Neural cell (in vitro differentiated cells): ENCODE results near the gene CDH7. TPM values are rescaled to one million over a fixed set of nuclear protein-coding genes. Genes with fewer than 3 reads are reported as not detected.

Experiments
- H2AFZ ChIP-seq: fragments of 200-600, 300-800 bp; sonication (generic), shearing (Covaris generic); 2 replicates; pipeline ENCODE4 v1.6.0; 2014; ENCODE audit warnings: low read depth, mild to moderate bottlenecking, antibody characterized with exemption, low read length, moderate library complexity
- H3F3A ChIP-seq: fragments of 200-600 bp; shearing (Covaris generic); 2 replicates; pipeline ENCODE4 v1.6.1; 2016; ENCODE audit warnings: mild to moderate bottlenecking, moderate library complexity, mixed read lengths, antibody characterized with exemption, low read length; ENCODE audit not compliant: insufficient read depth, poor library complexity, severe bottlenecking
- H3K27ac ChIP-seq: fragments of 200-600, 300-800 bp; sonication (generic), shearing (Covaris generic); 2 replicates; pipeline ENCODE4 v1.5.1; 2014; ENCODE audit warnings: mild to moderate bottlenecking, low read length, moderate library complexity
- H3K27me3 ChIP-seq: fragments of 300-800, 200-600 bp; sonication (generic), shearing (Covaris generic); 2 replicates; pipeline ENCODE4 v1.6.0; 2014; ENCODE audit warnings: mild to moderate bottlenecking, low read depth, low read length, moderate library complexity; ENCODE audit not compliant: insufficient read depth
- H3K36me3 ChIP-seq: fragments of 300-800, 200-600 bp; sonication (generic), shearing (Covaris generic); 2 replicates; pipeline ENCODE4 v1.5.1; 2014; ENCODE audit warnings: mild to moderate bottlenecking, antibody characterized with exemption, low read length, moderate library complexity; ENCODE audit not compliant: insufficient read depth
- H3K4me2 ChIP-seq: fragments of 300-800, 200-600 bp; sonication (generic), shearing (Covaris generic); 2 replicates; pipeline ENCODE4 v1.6.0; 2014; ENCODE audit warnings: mild to moderate bottlenecking, low read length
- H3K4me3 ChIP-seq: fragments of 300-800, 200-600 bp; sonication (generic), shearing (Covaris generic); 2 replicates; pipeline ENCODE4 v1.5.1; 2014; ENCODE audit warnings: mild to moderate bottlenecking, low read length, moderate library complexity
- H3K79me2 ChIP-seq: fragments of 200-600 bp; shearing (Covaris generic); replicated peaks from 2 replicates; pipeline ENCODE4 v1.6.0; 2014; ENCODE audit warnings: mild to moderate bottlenecking, low read length, moderate library complexity; ENCODE audit not compliant: insufficient read depth
- H3K9ac ChIP-seq: fragments of 300-800, 200-600 bp; sonication (generic), shearing (Covaris generic); 2 replicates; pipeline ENCODE4 v1.6.1; 2016; ENCODE audit warnings: mild to moderate bottlenecking, low read length, mixed read lengths
- H3K9me2 ChIP-seq: fragments of 200-600 bp; shearing (Covaris generic); 2 replicates; pipeline ENCODE4 v1.6.1; 2016; ENCODE audit warnings: mild to moderate bottlenecking, low read length, mixed read lengths; ENCODE audit not compliant: insufficient read depth
- H3K9me3 ChIP-seq: fragments of 200-600, 300-800 bp; sonication (generic), shearing (Covaris generic); 2 replicates; pipeline ENCODE4 v1.6.1; 2016; ENCODE audit warnings: mild to moderate bottlenecking, mixed run types, low read length, moderate library complexity, mixed read lengths
- H4K20me1 ChIP-seq: fragments of 200-600 bp; shearing (Covaris generic); 2 replicates; pipeline ENCODE4 v1.6.1; 2016; ENCODE audit warnings: mild to moderate bottlenecking, mixed run types; ENCODE audit not compliant: insufficient read depth
- CTCF ChIP-seq: fragments of 450-650 bp; IDR thresholded peaks from 2 replicates; pipeline ENCODE4 v1.5.1; 2014; ENCODE audit warnings: antibody characterized with exemption, mild to moderate bottlenecking, moderate library complexity; ENCODE audit not compliant: poor library complexity, severe bottlenecking
- EP300 ChIP-seq: fragments of 450-650 bp; conservative IDR thresholded peaks from 2 replicates; pipeline ENCODE4 v1.6.1; 2014; ENCODE audit warnings: antibody characterized with exemption, mild to moderate bottlenecking, moderate library complexity; ENCODE audit not compliant: poor library complexity, severe bottlenecking
- EZH2 ChIP-seq: fragments of 200-600, 300-800 bp; shearing (Covaris generic), sonication (generic); IDR thresholded peaks from 2 replicates; pipeline ENCODE4 v1.6.1; 2014; ENCODE audit warnings: antibody characterized with exemption, low read length, borderline replicate concordance, mild to moderate bottlenecking; ENCODE audit not compliant: insufficient read depth, poor library complexity, severe bottlenecking
- MXI1 ChIP-seq: fragments of 450-650 bp; conservative IDR thresholded peaks from 2 replicates; pipeline ENCODE4 v1.6.1; 2014; ENCODE audit warnings: antibody characterized with exemption, mild to moderate bottlenecking; ENCODE audit not compliant: poor library complexity, severe bottlenecking
- POLR2AphosphoS5 ChIP-seq: IDR thresholded peaks from 2 replicates; pipeline ENCODE4 v1.6.1; 2012
- RAD21 ChIP-seq: fragments of 450-650 bp; conservative IDR thresholded peaks from 2 replicates; pipeline ENCODE4 v1.6.1; 2014; ENCODE audit warnings: antibody characterized with exemption, mild to moderate bottlenecking, moderate library complexity
- REST ChIP-seq: IDR thresholded peaks from 2 replicates; pipeline ENCODE4 v1.6.1; 2012; ENCODE audit warnings: borderline replicate concordance
- SMC3 ChIP-seq: fragments of 450-650 bp; conservative IDR thresholded peaks from 2 replicates; pipeline ENCODE4 v1.6.1; 2014; ENCODE audit warnings: antibody characterized with exemption, mild to moderate bottlenecking, moderate library complexity; ENCODE audit not compliant: poor library complexity
- TAF1 ChIP-seq: IDR thresholded peaks from 2 replicates; pipeline ENCODE4 v1.6.1; 2012; ENCODE audit warnings: low read depth
- polyA plus RNA-seq: library from polyadenylated mRNA; depleted of rRNA; stranded (reverse); fragments of >200 nt; gene quantifications from 2 replicates; pipeline ENCODE4 v1.2.3, GENCODE V29; 2014

The CDH7 gene
- polyA plus RNA-seq, 1 donor from 2014 or later = 7.4 TPM

GRCh38 chr18:65859075-65859474 is 108.3 kb downstream of the CDH7 start:
- no peak for TF ChIP-seq TAF1
- no peak for TF ChIP-seq RAD21
- TF ChIP-seq CTCF = no peak
- TF ChIP-seq REST = no peak
- TF ChIP-seq EZH2 = no peak
- TF ChIP-seq MXI1 = no peak
- no peak for TF ChIP-seq POLR2AphosphoS5
- TF ChIP-seq SMC3 = no peak
- TF ChIP-seq EP300 = no peak
- H3K9me2 ChIP-seq = no peaks in the 10 kb centered on the region
- no peak overlapping the region for H3K4me2 ChIP-seq
- H3K27me3 ChIP-seq = no peaks in the 10 kb centered on the region
- H3K9me3 ChIP-seq = no peaks in the 10 kb centered on the region
- H3K27ac ChIP-seq = no peak overlapping the region
- no peaks in the 10 kb centered on the region for H3K79me2 ChIP-seq
- no peak overlapping the region for H3K9ac ChIP-seq
- H2AFZ ChIP-seq = no peak overlapping the region
- H3F3A ChIP-seq = no peaks in the 10 kb centered on the region
- H4K20me1 ChIP-seq = no peaks in the 10 kb centered on the region
- H3K4me3 ChIP-seq = no peak overlapping the region
- H3K36me3 ChIP-seq = no peaks in the 10 kb centered on the region

- Histone ChIP-seq H4K20me1 (no peaks in the 10 kb centered on the region), H3K4me3 (no peak overlapping the region), H3K9me2 (no peaks in the 10 kb centered on the region), H3K79me2 (no peaks in the 10 kb centered on the region), H3K4me2 (no peak overlapping the region), H3K9ac (no peak overlapping the region), H2AFZ (no peak overlapping the region), H3K9me3 (no peaks in the 10 kb centered on the region), H3K27ac (no peak overlapping the region), H3K27me3 (no peaks in the 10 kb centered on the region), H3F3A (no peaks in the 10 kb centered on the region), H3K36me3 (no peaks in the 10 kb centered on the region)
- TF ChIP-seq TAF1 = no peak
- no peak for TF ChIP-seq EP300
- TF ChIP-seq RAD21 = no peak
Observed at GRCh38 chr18:65869527-65869926, 118.7 kb downstream of the CDH7 start.

- no peak overlapping the region for H3K27ac ChIP-seq
- H2AFZ ChIP-seq = no peak overlapping the region
- no peaks in the 10 kb centered on the region for H3K27me3 ChIP-seq
- no peaks in the 10 kb centered on the region for H3F3A ChIP-seq
- H3K79me2 ChIP-seq = no peaks in the 10 kb centered on the region
- H3K9ac ChIP-seq = no peak overlapping the region
- H3K4me2 ChIP-seq = no peak overlapping the region
- H3K9me2 ChIP-seq = no peaks in the 10 kb centered on the region
- H3K36me3 ChIP-seq = no peaks in the 10 kb centered on the region
- no peak overlapping the region for H3K4me3 ChIP-seq
- no peaks in the 10 kb centered on the region for H3K9me3 ChIP-seq
- no peak for TF ChIP-seq MXI1
- no peak for TF ChIP-seq TAF1
- TF ChIP-seq SMC3 = no peak
- no peak for TF ChIP-seq CTCF
- TF ChIP-seq RAD21 = no peak
- TF ChIP-seq EP300 = no peak
- no peak for TF ChIP-seq POLR2AphosphoS5
- no peak for TF ChIP-seq EZH2
- TF ChIP-seq REST = no peak
- no peaks in the 10 kb centered on the region for H4K20me1 ChIP-seq
Observed at GRCh38 chr18:65876310-65876709, 125.5 kb downstream of the CDH7 start.
